HEK293 (cell line): ENCODE data around the gene ZNF410.

Experiments used
- CTCF ChIA-PET: fragments of 350-600 bp; formaldehyde crosslinking; extraction: SDS; loops from one replicate; lab custom pipeline; 2021; ENCODE audit warnings: antibody characterized with exemption; lab: Yijun Ruan, JAX
- POLR2A ChIA-PET: fragments of 300-600 bp; formaldehyde crosslinking; extraction: SDS; loops from one replicate; lab custom pipeline; 2020; ENCODE audit warnings: antibody characterized with exemption, inconsistent platforms; lab: Yijun Ruan, JAX
- H3K27ac ChIP-seq: fragments of 200-500 bp; sonication (Bioruptor generic); 2 replicates; pipeline ENCODE4 v1.5.1; 2014; ENCODE audit warnings: low read depth, low read length, control low read depth, inconsistent platforms; ENCODE audit errors: extremely low read depth
- H3K36me3 ChIP-seq, 2 experiments: fragments of 200-500 bp in 1 of 2; sonication (Bioruptor generic) in 1 of 2; 1 replicate in 1 of 2; 2 replicates in 1 of 2; pipeline ENCODE4 v1.5.1; 2014 to 2017; ENCODE audit warnings: inconsistent platforms in 2 of 2, low read length in 2 of 2; ENCODE audit not compliant: control insufficient read depth in 2 of 2, insufficient read depth in 1 of 2
- H3K4me1 ChIP-seq: fragments of 200-500 bp; sonication (Bioruptor generic); 2 replicates; pipeline ENCODE4 v1.5.1; 2014; ENCODE audit warnings: mild to moderate bottlenecking, low read length, inconsistent platforms; ENCODE audit not compliant: control insufficient read depth, insufficient read depth
- H3K4me3 ChIP-seq: 2 replicates; pipeline ENCODE4 v1.5.1; 2011; ENCODE audit warnings: low read depth, mild to moderate bottlenecking, control low read depth, low read length, moderate library complexity
- H3K9me3 ChIP-seq: fragments of 200-500 bp; sonication (Bioruptor generic); 2 replicates; pipeline ENCODE4 v1.5.1; 2014; ENCODE audit warnings: low read depth, low read length, inconsistent platforms; ENCODE audit not compliant: control insufficient read depth, insufficient read depth
- MEIS1 ChIP-seq: sonication (generic); formaldehyde crosslinking; IDR thresholded peaks from 2 replicates; pipeline ENCODE4 v1.8.1; 2022; ENCODE audit warnings: missing genetic modification reagents, mild to moderate bottlenecking, borderline replicate concordance
- OSR2 ChIP-seq: fragments of 450-650 bp; formaldehyde crosslinking; IDR thresholded peaks from 2 replicates; pipeline ENCODE4 v1.5.1; 2016; ENCODE audit warnings: missing biosample characterization, missing genetic modification characterization
- SP7 ChIP-seq: fragments of 450-650 bp; formaldehyde crosslinking; IDR thresholded peaks from 2 replicates; pipeline ENCODE4 v1.5.1; 2016; ENCODE audit warnings: missing biosample characterization, missing genetic modification characterization
- ZBTB17 ChIP-seq: fragments of 450-650 bp; formaldehyde crosslinking; IDR thresholded peaks from 2 replicates; pipeline ENCODE4 v1.5.1; 2016; ENCODE audit warnings: missing biosample characterization, missing genetic modification characterization
- ZNF114 ChIP-seq: fragments of 450-650 bp; formaldehyde crosslinking; IDR thresholded peaks from 2 replicates; pipeline ENCODE4 v1.5.0; 2017; ENCODE audit warnings: missing biosample characterization, missing genetic modification characterization
- ZNF146 ChIP-seq: fragments of 450-650 bp; formaldehyde crosslinking; IDR thresholded peaks from 2 replicates; pipeline ENCODE4 v1.5.1; 2016; ENCODE audit warnings: missing biosample characterization, missing genetic modification characterization
- ZNF155 ChIP-seq: fragments of 450-650 bp; formaldehyde crosslinking; IDR thresholded peaks from 2 replicates; pipeline ENCODE4 v1.5.1; 2016; ENCODE audit warnings: missing biosample characterization, missing genetic modification characterization
- ZNF23 ChIP-seq: fragments of 450-650 bp; formaldehyde crosslinking; IDR thresholded peaks from 2 replicates; pipeline ENCODE4 v1.5.1; 2016; ENCODE audit warnings: missing biosample characterization, missing genetic modification characterization, borderline replicate concordance
- ZNF366 ChIP-seq: fragments of 450-650 bp; formaldehyde crosslinking; conservative IDR thresholded peaks from 2 replicates; pipeline ENCODE4 v1.5.1; 2016; ENCODE audit warnings: missing biosample characterization, missing genetic modification characterization
- ZNF37A ChIP-seq: fragments of 450-650 bp; IDR thresholded peaks from 2 replicates; pipeline ENCODE4 v1.5.1; 2018; ENCODE audit warnings: missing biosample characterization, missing genetic modification characterization
- ZNF416 ChIP-seq: fragments of 450-650 bp; formaldehyde crosslinking; IDR thresholded peaks from 2 replicates; pipeline ENCODE4 v1.5.1; 2016; ENCODE audit warnings: missing biosample characterization, missing genetic modification characterization
- ZNF514 ChIP-seq: fragments of 450-650 bp; formaldehyde crosslinking; IDR thresholded peaks from 2 replicates; pipeline ENCODE4 v1.5.1; 2016; ENCODE audit warnings: missing biosample characterization, missing genetic modification characterization
- ZNF521 ChIP-seq: fragments of 450-650 bp; formaldehyde crosslinking; IDR thresholded peaks from 2 replicates; pipeline ENCODE4 v1.5.1; 2017; ENCODE audit warnings: missing biosample characterization, mild to moderate bottlenecking, missing genetic modification characterization
- ZSCAN23 ChIP-seq: fragments of 450-650 bp; formaldehyde crosslinking; IDR thresholded peaks from 2 replicates; pipeline ENCODE4 v1.5.1; 2016; ENCODE audit warnings: missing biosample characterization, missing genetic modification characterization
- ZSCAN30 ChIP-seq: fragments of 450-650 bp; IDR thresholded peaks from 2 replicates; pipeline ENCODE4 v1.5.1; 2018; ENCODE audit warnings: missing biosample characterization, mild to moderate bottlenecking, missing genetic modification characterization, moderate library complexity
- ZXDB ChIP-seq: fragments of 450-650 bp; formaldehyde crosslinking; IDR thresholded peaks from 2 replicates; pipeline ENCODE4 v1.5.1; 2016; ENCODE audit warnings: missing biosample characterization, missing genetic modification characterization
- TF ChIP-seq, protein P1 (sequence below): fragments of 450-650 bp; formaldehyde crosslinking; IDR thresholded peaks from 2 replicates; pipeline ENCODE4 v1.5.1; 2016; ENCODE audit warnings: missing biosample characterization, missing genetic modification characterization
- TF ChIP-seq, protein P2 (sequence below): fragments of 450-650 bp; formaldehyde crosslinking; IDR thresholded peaks from 2 replicates; pipeline ENCODE4 v1.5.1; 2017; ENCODE audit warnings: missing biosample characterization, mild to moderate bottlenecking, missing genetic modification characterization, moderate library complexity
- TF ChIP-seq, protein P3 (sequence below): fragments of 450-650 bp; formaldehyde crosslinking; IDR thresholded peaks from 2 replicates; pipeline ENCODE4 v1.5.1; 2016; ENCODE audit warnings: missing biosample characterization, missing genetic modification characterization, borderline replicate concordance
- TF ChIP-seq, protein P4 (sequence below): fragments of 450-650 bp; formaldehyde crosslinking; IDR thresholded peaks from 2 replicates; pipeline ENCODE4 v1.5.1; 2017; ENCODE audit warnings: missing biosample characterization, missing genetic modification characterization
- TF ChIP-seq, protein P5 (sequence below): fragments of 450-650 bp; formaldehyde crosslinking; IDR thresholded peaks from 2 replicates; pipeline ENCODE4 v1.5.1; 2016; ENCODE audit warnings: missing biosample characterization, missing genetic modification characterization

The ZNF410 gene

DNA sequence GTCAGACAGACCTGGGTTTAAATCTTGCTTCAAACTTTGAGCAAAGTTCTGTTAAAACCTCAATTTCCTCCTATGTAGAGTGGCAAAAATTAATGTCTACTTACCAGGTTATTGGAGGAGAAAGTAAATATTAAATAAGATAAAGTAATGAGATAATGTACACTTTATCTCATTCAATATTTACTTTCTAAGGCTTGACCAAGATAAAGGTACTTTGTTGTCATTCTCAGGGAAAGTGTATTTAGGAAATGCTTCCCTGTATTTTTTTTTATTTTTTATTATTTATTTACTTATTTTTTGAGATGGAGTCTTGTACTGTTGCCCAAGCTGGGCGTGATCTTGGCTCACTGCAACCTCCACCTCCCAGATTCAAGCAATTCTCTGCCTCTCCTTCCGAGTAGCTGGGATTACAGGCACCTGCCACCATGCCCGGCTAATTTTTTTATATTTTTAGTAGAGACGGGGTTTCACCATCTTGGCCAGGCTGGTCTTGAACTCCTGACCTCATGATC is 58.6 kb downstream of the ZNF410 start:
- ChIA-PET CTCF (no interaction called here), POLR2A (no interaction called here)
- Histone ChIP-seq H3K9me3 (no peaks in the 10 kb centered on the region), H3K36me3 (peaks cover 0 to 32% of the 10 kb centered on the region in 2 experiments; a peak in 2 of 3 replicates), H3K27ac (no peak overlapping the region), H3K4me3 (no peak overlapping the region), H3K4me1 (no peaks in the 10 kb centered on the region)
- TF ChIP-seq ZNF23 (tag by site-specific recombination) = no peak
- no peak for TF ChIP-seq OSR2 (tag by site-specific recombination)
- TF ChIP-seq, protein P1, sequence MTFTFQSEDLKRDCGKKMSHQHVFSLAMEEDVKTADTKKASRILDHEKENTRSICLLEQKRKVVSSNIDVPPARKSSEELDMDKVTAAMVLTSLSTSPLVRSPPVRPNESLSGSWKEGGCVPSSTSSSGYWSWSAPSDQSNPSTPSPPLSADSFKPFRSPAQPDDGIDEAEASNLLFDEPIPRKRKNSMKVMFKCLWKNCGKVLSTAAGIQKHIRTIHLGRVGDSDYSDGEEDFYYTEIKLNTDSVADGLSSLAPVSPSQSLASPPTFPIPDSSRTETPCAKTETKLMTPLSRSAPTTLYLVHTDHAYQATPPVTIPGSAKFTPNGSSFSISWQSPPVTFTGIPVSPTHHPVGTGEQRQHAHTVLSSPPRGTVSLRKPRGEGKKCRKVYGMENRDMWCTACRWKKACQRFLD (tag by site-specific recombination) = no peak
- TF ChIP-seq ZNF37A (tag by site-specific recombination) = no peak
- TF ChIP-seq ZNF114 (tag by site-specific recombination) = no peak
- TF ChIP-seq, protein P2, sequence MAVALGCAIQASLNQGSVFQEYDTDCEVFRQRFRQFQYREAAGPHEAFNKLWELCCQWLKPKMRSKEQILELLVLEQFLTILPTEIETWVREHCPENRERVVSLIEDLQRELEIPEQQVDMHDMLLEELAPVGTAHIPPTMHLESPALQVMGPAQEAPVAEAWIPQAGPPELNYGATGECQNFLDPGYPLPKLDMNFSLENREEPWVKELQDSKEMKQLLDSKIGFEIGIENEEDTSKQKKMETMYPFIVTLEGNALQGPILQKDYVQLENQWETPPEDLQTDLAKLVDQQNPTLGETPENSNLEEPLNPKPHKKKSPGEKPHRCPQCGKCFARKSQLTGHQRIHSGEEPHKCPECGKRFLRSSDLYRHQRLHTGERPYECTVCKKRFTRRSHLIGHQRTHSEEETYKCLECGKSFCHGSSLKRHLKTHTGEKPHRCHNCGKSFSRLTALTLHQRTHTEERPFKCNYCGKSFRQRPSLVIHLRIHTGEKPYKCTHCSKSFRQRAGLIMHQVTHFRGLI (tag by site-specific recombination) = no peak
- TF ChIP-seq ZNF146 = no peak
- TF ChIP-seq ZNF521 (tag by site-specific recombination) = no peak

DNA sequence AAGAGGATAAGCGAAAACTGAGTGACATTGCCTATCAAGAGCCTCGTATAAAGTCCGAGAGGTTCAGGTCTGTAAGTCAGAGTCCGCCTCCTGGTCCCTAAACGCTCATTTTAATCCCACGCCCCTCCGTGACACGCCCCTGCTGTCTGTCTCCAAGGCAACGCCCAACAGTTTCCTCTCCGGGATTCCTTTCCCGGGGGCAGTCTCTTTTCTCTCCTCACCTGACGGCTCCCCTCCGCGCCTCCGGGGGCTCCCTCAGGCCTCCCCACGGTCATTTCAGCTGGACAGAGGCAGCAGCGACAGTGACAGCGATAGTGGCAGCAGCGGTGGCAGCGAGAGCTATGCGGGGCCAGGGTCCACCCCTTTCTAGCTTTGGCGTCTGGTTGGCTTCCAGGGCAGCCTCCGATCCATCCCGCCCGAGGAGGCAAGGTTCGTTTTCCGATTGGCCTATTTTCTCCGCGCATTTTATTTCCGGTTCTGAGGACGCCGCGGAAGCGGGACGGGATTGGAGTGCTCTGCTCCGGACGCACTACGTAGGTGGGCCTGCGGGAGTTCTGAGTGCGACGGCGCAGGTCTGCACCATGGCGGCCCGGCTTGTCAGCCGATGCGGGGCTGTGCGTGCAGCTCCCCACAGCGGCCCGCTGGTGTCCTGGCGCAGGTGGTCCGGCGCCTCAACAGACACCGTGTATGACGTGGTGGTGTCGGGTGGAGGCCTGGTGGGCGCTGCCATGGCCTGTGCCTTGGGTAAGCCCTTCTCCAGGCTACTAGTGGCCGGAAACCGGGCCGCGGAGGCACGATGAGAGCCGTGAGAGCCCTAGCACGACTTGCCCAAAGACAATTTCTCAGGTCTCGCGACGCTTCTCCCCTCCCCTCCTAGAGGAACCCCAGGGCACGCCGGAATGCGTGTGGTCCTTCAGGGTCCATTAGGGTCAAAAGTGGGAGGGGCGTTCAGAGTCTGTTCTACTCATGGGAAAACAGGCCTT is 63.4 kb downstream of the ZNF410 start, which contains the start of the genes COQ6 and FAM161B:
COQ6 (plus strand) TSS at position 551 of the 983 bp plus-strand sequence; CDS start at position 582, 31 bp downstream.
FAM161B (minus strand) TSS at position 343 of the 983 bp plus-strand sequence; CDS start at position 275, 68 bp downstream.
- ChIA-PET POLR2A (interaction anchor here (0.9 to 1.3 kb wide), 4 partner anchors 14 to 236 kb away, joined by 3 to 5 read pairs (median 4); partner anchors contain the start of gene ZNF410), CTCF (interaction anchor here (0.7 kb wide), 1 partner anchor 91 kb away, joined by 4 read pairs; no protein-coding TSS in a partner anchor)
- Histone ChIP-seq H3K36me3 (peaks cover 8 to 22% of the 10 kb centered on the region in 2 experiments; a peak in 2 of 3 replicates), H3K4me3 (peak within 1 kb of the TSS; percentile 88), H3K4me1 (no peaks in the 10 kb centered on the region), H3K9me3 (no peaks in the 10 kb centered on the region), H3K27ac (peak within 1 kb of the TSS; percentile 74)
- TF ChIP-seq ZNF416 (tag by site-specific recombination) (no peak), ZNF514 (tag by site-specific recombination) (no peak), ZSCAN30 (tag by site-specific recombination) (0 out of 2 replicates have a peak, but pooled peaks have one; percentile 47), ZNF155 (tag by site-specific recombination) (no peak), SP7 (tag by site-specific recombination) (peak; percentile 63; the same call in 1 of the 2 replicates), ZNF23 (tag by site-specific recombination) (no peak), ZXDB (tag by site-specific recombination) (peak; percentile 67; the same call in 1 of the 2 replicates), ZSCAN23 (tag by site-specific recombination) (no peak), ZNF366 (tag by site-specific recombination) (no peak), MEIS1 (CRISPR knock-in tag) (no peak), ZBTB17 (tag by site-specific recombination) (peak; percentile 93)
- TF ChIP-seq, protein P3, sequence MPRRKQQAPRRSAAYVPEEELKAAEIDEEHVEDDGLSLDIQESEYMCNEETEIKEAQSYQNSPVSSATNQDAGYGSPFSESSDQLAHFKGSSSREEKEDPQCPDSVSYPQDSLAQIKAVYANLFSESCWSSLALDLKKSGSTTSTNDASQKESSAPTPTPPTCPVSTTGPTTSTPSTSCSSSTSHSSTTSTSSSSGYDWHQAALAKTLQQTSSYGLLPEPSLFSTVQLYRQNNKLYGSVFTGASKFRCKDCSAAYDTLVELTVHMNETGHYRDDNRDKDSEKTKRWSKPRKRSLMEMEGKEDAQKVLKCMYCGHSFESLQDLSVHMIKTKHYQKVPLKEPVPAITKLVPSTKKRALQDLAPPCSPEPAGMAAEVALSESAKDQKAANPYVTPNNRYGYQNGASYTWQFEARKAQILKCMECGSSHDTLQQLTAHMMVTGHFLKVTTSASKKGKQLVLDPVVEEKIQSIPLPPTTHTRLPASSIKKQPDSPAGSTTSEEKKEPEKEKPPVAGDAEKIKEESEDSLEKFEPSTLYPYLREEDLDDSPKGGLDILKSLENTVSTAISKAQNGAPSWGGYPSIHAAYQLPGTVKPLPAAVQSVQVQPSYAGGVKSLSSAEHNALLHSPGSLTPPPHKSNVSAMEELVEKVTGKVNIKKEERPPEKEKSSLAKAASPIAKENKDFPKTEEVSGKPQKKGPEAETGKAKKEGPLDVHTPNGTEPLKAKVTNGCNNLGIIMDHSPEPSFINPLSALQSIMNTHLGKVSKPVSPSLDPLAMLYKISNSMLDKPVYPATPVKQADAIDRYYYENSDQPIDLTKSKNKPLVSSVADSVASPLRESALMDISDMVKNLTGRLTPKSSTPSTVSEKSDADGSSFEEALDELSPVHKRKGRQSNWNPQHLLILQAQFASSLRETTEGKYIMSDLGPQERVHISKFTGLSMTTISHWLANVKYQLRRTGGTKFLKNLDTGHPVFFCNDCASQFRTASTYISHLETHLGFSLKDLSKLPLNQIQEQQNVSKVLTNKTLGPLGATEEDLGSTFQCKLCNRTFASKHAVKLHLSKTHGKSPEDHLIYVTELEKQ = no peak
- TF ChIP-seq, protein P4, sequence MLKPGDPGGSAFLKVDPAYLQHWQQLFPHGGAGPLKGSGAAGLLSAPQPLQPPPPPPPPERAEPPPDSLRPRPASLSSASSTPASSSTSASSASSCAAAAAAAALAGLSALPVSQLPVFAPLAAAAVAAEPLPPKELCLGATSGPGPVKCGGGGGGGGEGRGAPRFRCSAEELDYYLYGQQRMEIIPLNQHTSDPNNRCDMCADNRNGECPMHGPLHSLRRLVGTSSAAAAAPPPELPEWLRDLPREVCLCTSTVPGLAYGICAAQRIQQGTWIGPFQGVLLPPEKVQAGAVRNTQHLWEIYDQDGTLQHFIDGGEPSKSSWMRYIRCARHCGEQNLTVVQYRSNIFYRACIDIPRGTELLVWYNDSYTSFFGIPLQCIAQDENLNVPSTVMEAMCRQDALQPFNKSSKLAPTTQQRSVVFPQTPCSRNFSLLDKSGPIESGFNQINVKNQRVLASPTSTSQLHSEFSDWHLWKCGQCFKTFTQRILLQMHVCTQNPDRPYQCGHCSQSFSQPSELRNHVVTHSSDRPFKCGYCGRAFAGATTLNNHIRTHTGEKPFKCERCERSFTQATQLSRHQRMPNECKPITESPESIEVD (tag by site-specific recombination) = no peak
- TF ChIP-seq, protein P5, sequence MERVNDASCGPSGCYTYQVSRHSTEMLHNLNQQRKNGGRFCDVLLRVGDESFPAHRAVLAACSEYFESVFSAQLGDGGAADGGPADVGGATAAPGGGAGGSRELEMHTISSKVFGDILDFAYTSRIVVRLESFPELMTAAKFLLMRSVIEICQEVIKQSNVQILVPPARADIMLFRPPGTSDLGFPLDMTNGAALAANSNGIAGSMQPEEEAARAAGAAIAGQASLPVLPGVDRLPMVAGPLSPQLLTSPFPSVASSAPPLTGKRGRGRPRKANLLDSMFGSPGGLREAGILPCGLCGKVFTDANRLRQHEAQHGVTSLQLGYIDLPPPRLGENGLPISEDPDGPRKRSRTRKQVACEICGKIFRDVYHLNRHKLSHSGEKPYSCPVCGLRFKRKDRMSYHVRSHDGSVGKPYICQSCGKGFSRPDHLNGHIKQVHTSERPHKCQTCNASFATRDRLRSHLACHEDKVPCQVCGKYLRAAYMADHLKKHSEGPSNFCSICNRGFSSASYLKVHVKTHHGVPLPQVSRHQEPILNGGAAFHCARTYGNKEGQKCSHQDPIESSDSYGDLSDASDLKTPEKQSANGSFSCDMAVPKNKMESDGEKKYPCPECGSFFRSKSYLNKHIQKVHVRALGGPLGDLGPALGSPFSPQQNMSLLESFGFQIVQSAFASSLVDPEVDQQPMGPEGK (tag by site-specific recombination) = peak; percentile 78
- TF ChIP-seq, protein P1 (tag by site-specific recombination) = no peak
